Right lobe of liver (tissue), 6 donors: Measurements from ENCODE around the gene NAP1L5. TPM values are rescaled to one million over a fixed set of nuclear protein-coding genes. Genes with fewer than 3 reads are reported as not detected.

Experiments used
- ATAC-seq, 4 donors: fragments of 200-7000 bp; cut with Tn5 transposase; one replicate each; pipeline ENCODE4 v1.9.1; 2020; ENCODE audit warnings: mild to moderate bottlenecking in 4 of 4, moderate library complexity in 4 of 4
- DNase-seq, 3 donors: peaks; one replicate each; pipeline ENCODE4 v3.0.0-alpha.2; 2020
- H3K27ac ChIP-seq, 3 donors: fragments of 200-600 bp; one replicate each; pipeline ENCODE4 v1.8.0; 2022
- H3K27me3 ChIP-seq, 2 donors: fragments of 200-600 bp; one replicate each; pipeline ENCODE4 v1.8.0; 2022
- H3K36me3 ChIP-seq, 4 donors: fragments of 200-600 bp; sonication (generic) in 1 of 4; one replicate each; pipeline versions ENCODE4 v1.5.1 to v1.8.0; 2017 to 2022; ENCODE audit warnings: control low read depth in 1 of 4
- H3K4me1 ChIP-seq, 4 donors: fragments of 200-600 bp; sonication (generic) in 1 of 4; one replicate each; pipeline versions ENCODE4 v1.5.1 to v1.8.0; 2017 to 2022; ENCODE audit warnings: control low read depth in 1 of 4
- H3K4me3 ChIP-seq, 3 donors: fragments of 200-600 bp; one replicate each; pipeline ENCODE4 v1.8.0; 2022
- H3K9me3 ChIP-seq, 4 donors: fragments of 200-600 bp; sonication (generic) in 1 of 4; one replicate each; pipeline versions ENCODE4 v1.5.1 to v1.8.0; 2017 to 2022; ENCODE audit warnings: control low read depth in 1 of 4
- CTCF ChIP-seq, 4 donors: fragments of 200-600 bp in 3 of 4; fragments of 450-650 bp in 1 of 4; IDR thresholded peaks; one replicate each; pipeline versions ENCODE4 v1.5.1 to v1.8.0; 2016 to 2022; ENCODE audit warnings: antibody characterized with exemption in 4 of 4, mild to moderate bottlenecking in 2 of 4
- POLR2A ChIP-seq: fragments of 450-650 bp; IDR thresholded peaks from one replicate; pipeline ENCODE4 v1.6.1; 2017; ENCODE audit warnings: antibody characterized with exemption, mild to moderate bottlenecking
- WGBS: methylation state at CpG from one replicate; pipeline ENCODE4 v1.1.6; 2018; ENCODE audit warnings: low coverage, low lambda C conversion rate; ENCODE audit not compliant: insufficient coverage; ENCODE audit errors: missing lambda C conversion rate; 5-methylcytosine and 5-hydroxymethylcytosine counted together
- intact Hi-C, 2 donors: fragments of 100-400 bp; cut with DNase I; formaldehyde crosslinking; loops; one replicate each; pipeline versions ENCODE4 v1.11.2 to v1.14.1; 2022
- total RNA-seq, 6 experiments: library from RNA; depleted of rRNA in 2 of 6; stranded (reverse); fragments of >200 nt in 2 of 6; fragmentation: NEBNext Ultra II Directional in 3 of 6; extraction: Animal tissue kit (Norgen Biotek cat#: 25700) in 3 of 6; gene quantifications; one replicate each; pipeline versions ENCODE4 v1.1.0 to v1.2.4, GENCODE V29; 2016 to 2023
- donor health status: DM: no; HTN: yes; CAD: no.
- donor health status: DM: no; HTN: no; CAD: no.
- donor health status: DM: no; HTN: no; CAD: no.
- donor health status: DM: no; HTN: yes; CAD: no.
- donor health status: DM: no; HTN: yes; CAD: no.

NAP1L5 gene
- total RNA-seq, 6 experiments from 2014 or later, result 1.8 to 5.7 (median 3.0) TPM

DNA sequence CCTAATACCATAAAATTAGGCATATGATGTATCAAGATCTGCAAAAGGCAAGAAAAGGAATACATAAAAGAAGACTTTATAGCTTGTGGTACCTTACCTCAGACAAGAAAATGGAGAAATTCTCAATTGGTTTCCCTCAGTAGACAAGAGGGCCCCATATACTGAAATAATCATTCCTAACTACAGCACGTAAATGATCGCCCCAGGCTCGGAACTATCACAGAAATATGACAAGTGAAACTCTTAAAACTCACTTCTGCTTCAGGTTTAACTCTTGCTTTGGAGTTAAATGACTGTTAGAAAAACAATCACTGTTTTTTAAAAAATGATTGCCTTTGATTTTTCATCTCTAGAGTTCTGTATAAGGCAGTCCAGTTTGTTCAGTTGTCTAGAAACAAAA lies 38.6 kb upstream of the NAP1L5 start:
- Histone ChIP-seq H3K4me1 (peaks cover 0 to 47% (median 2%) of the 10 kb centered on the region in 4 donors), H3K4me3 (peak overlapping the region; percentile 12 to 58 (median 57)), H3K27ac (peak overlapping the region; percentile 44 to 83 (median 62)), H3K27me3 (no peaks in the 10 kb centered on the region), H3K9me3 (no peaks in the 10 kb centered on the region), H3K36me3 (peaks cover 0 to 7% (median 6%) of the 10 kb centered on the region in 4 donors)
- WGBS, result 13% methylated on average over 3 of the region's 3 CpGs
- intact Hi-C loops, result no loop called here
- TF ChIP-seq POLR2A, result no peak
- no peak for TF ChIP-seq CTCF (IDR thresholded peaks at IDR 0.05)
- ATAC-seq (peak in 3 of 4 donors; percentile 9 to 31 (median 19)), DNase-seq (no peak)

DNA sequence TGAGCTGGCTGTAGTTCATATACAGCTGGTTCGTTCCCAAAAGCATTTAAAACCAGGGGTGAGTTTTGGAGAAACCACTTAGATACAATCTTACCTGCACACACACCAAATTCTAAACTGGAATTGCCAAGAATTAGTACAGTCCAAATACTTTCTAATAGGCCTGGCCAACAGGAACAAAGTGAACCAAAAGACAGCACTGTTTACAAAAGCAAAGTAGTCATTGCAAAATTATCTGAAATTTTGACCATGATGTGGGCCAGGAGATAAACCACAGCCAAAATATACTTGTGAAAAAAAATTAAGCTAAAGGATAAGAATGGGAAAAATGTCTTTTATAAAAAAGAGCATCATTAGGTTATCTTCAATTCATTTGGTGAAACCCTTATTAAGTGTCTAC lies 37.9 kb upstream of the NAP1L5 start:
- 27% methylated on average over 1 of the region's 1 CpG for WGBS

DNA sequence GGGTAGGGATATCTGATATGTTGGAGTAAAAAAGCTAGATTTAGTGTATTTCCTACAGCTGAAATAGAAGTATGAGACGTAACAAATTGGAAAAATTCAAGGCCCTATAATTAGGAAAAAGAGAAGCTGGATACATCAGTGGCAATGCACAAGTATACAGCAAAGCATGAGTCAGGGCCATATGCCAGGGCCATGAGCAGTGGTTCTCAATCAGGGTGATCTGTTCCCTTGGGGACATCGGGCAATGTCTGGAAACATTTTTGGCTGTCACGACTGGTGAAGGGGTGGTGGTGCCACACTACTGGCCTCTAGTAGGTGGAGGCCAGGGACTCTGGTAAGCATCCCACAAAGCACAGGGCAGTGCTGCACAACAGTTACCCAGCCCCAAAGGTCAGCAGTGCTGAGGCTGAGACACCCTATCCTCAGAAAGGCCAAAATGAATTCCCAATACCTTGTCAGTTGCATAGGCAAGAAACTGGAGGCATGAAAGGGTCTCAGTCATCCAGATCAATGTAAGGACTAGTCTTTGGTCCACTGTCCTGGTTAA lies 36.8 kb upstream of the NAP1L5 start:
- Histone ChIP-seq H3K9me3 (no peaks in the 10 kb centered on the region), H3K4me3 (peak overlapping the region in 2 of 3 donors; percentile 57 to 58), H3K4me1 (peaks cover 0 to 47% (median 2%) of the 10 kb centered on the region in 4 donors), H3K27me3 (no peaks in the 10 kb centered on the region), H3K27ac (peak overlapping the region; percentile 39 to 83 (median 62)), H3K36me3 (peaks cover 7 to 25% (median 16%) of the 10 kb centered on the region in 4 donors)
- 0% methylated on average over 3 of the region's 3 CpGs for WGBS
- DNase-seq (peak in 1 of 3 donors; percentile 71), ATAC-seq (peak; percentile 20 to 47 (median 40))
- TF ChIP-seq POLR2A, result no peak
- no peak for TF ChIP-seq CTCF (IDR thresholded peaks at IDR 0.05)
- intact Hi-C loops, result no loop called here

More for the DNA sequence above, 37.9 kb upstream of the NAP1L5 start:
- peak; percentile 62 to 78 (median 69) for ATAC-seq
- peaks cover 0 to 47% (median 2%) of the 10 kb centered on the region in 4 donors for H3K4me1 ChIP-seq
- H3K27me3 ChIP-seq, result no peaks in the 10 kb centered on the region
- no peaks in the 10 kb centered on the region for H3K9me3 ChIP-seq
- H3K27ac ChIP-seq, result peak overlapping the region; percentile 44 to 83 (median 62)
- H3K36me3 ChIP-seq, result peaks cover 5 to 14% (median 10%) of the 10 kb centered on the region in 4 donors
- TF ChIP-seq POLR2A (peak; percentile 17), CTCF (IDR thresholded peaks at IDR 0.05) (no peak)
- DNase-seq, result no peak
- peak overlapping the region in 2 of 3 donors; percentile 57 to 58 for H3K4me3 ChIP-seq
- intact Hi-C loops, result no loop called here

- H3K4me1 ChIP-seq, result peaks cover 0 to 33% (median 2%) of the 10 kb centered on the region in 4 donors
- peaks cover 7 to 40% (median 23%) of the 10 kb centered on the region in 4 donors for H3K36me3 ChIP-seq
- intact Hi-C loops, result no loop called here
- H3K27ac ChIP-seq, result peak overlapping the region in 1 of 3 donors; percentile 37
- H3K9me3 ChIP-seq, result no peaks in the 10 kb centered on the region
- ATAC-seq (peak in 1 of 4 donors; percentile 33), DNase-seq (no peak)
- H3K27me3 ChIP-seq, result no peaks in the 10 kb centered on the region
- no peak overlapping the region for H3K4me3 ChIP-seq
- no peak for TF ChIP-seq POLR2A
- 38% methylated on average over 5 of the region's 5 CpGs for WGBS
Observed at GRCh38 chr4:88732714-88733368, 35.2 kb upstream of the NAP1L5 start.

GRCh38 chr4:88731381-88731780 lies 33.8 kb upstream of the NAP1L5 start:
- 90% methylated on average over 4 of the region's 4 CpGs for WGBS
- H3K4me3 ChIP-seq, result no peak overlapping the region
- H3K9me3 ChIP-seq, result no peaks in the 10 kb centered on the region
- peaks cover 7 to 54% (median 28%) of the 10 kb centered on the region in 4 donors for H3K36me3 ChIP-seq
- no peak for ATAC-seq
- H3K4me1 ChIP-seq, result peaks cover 0 to 30% (median 2%) of the 10 kb centered on the region in 4 donors
- no peak overlapping the region for H3K27ac ChIP-seq
- no peak for DNase-seq
- TF ChIP-seq CTCF (IDR thresholded peaks at IDR 0.05) (no peak), POLR2A (no peak)
- H3K27me3 ChIP-seq, result no peaks in the 10 kb centered on the region
- intact Hi-C loops, result no loop called here
